GM12873 (cell line): ENCODE data around the gene CNTNAP2.

Source experiments
- TF ChIP-seq, protein P1 (sequence below): IDR thresholded peaks from 2 replicates; pipeline ENCODE4 v1.5.1; 2012; ENCODE audit warnings: low read depth, mild to moderate bottlenecking, moderate library complexity, low read length, control low read depth; ENCODE audit not compliant: insufficient read depth; ENCODE audit errors: missing control alignments

Gene CNTNAP2

DNA sequence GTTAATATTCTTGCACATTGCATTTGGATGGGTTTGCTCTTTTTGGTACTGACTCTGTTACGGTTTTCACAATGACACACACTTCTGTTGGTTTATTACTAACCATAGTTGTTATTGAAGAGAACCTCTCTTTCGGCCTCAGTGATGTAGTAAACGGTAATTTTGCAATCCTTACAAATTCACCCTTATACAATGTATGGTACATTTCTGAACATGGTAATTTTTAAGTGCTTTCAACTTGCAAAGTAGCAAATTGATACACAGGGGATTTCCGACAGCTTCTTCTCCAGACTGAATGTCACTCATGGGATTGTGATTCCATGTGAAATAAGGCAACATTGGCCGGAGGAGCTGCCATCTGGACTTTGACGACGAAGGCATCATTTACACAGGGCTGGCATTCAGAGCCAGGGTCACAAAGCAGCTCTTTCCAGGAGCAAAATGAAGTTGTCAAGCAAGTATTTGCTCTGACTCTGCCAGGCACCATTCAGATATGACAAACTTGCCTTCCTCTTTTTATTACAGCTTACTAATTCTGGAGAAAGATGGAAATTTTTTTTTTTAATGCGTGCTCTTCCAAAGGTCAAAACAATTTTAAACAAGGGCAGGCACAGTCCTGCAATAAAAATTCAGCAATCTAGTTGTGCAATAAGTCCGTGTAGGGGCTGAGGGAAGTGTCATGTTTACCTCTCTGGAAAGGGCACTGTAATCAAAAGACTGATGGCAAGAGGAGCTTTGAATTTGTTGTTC lies 1762.5 kb downstream of the CNTNAP2 start:
- TF ChIP-seq, protein P1, sequence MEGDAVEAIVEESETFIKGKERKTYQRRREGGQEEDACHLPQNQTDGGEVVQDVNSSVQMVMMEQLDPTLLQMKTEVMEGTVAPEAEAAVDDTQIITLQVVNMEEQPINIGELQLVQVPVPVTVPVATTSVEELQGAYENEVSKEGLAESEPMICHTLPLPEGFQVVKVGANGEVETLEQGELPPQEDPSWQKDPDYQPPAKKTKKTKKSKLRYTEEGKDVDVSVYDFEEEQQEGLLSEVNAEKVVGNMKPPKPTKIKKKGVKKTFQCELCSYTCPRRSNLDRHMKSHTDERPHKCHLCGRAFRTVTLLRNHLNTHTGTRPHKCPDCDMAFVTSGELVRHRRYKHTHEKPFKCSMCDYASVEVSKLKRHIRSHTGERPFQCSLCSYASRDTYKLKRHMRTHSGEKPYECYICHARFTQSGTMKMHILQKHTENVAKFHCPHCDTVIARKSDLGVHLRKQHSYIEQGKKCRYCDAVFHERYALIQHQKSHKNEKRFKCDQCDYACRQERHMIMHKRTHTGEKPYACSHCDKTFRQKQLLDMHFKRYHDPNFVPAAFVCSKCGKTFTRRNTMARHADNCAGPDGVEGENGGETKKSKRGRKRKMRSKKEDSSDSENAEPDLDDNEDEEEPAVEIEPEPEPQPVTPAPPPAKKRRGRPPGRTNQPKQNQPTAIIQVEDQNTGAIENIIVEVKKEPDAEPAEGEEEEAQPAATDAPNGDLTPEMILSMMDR, result no peak

DNA sequence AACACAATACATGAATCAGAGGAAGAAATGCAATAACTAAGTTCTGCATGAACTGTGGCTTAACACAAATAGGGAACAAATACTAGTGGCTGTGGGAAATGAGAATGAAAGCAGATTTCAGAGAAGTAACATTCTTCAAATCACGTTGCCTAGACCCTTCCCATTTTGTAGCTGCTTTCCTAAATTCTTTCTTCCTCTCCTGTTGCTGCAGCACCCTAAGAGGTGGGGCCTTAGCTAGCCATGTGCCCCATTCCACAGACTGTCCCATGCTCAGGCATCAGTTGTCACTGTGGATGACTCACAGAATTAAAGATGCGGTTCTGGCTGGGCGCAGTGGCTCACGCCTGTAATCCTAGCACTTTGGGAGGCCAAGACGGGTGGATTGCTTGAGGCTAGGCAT lies 1769.3 kb downstream of the CNTNAP2 start:
- TF ChIP-seq, protein P1, result no peak

DNA sequence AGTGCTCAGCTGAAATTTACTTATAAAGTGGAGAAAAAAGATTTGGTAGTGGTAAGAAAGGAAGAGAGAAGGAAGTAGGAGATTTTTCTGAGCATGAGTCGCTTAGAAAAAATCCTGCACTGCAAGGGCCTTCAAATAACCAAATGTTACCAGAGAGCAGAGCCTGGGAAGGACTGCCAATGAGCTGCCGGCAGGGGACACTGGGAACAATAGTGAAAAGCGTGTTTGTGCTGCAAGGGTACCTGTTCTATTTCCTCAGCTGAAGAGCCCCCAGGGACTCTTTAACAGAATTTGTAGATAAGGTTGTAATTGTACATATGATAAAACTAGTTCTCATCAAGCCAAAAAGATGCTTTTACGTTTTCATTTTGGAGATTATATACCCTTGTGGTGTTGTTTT lies 1777.7 kb downstream of the CNTNAP2 start:
- TF ChIP-seq, protein P1, result no peak

DNA sequence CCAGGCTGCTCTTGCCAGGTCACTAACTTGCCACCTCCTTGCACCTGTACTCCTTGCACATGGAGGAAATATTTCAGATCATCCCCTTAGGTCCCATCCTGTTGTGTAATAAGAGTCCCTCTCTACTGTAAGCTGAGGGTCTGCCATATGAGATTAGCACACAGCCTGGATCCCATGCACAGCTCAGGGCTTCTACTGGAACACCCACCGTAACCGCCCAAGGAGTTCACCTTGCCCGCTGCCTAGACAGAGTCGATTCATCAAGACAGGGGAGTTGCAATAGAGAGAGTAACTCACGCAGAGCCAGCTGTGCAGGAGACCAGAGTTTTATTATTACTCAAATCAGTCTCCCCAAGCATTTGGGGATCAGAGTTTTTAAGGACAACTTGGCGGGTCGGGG lies 1779.5 kb downstream of the CNTNAP2 start:
- TF ChIP-seq, protein P1, result no peak

DNA sequence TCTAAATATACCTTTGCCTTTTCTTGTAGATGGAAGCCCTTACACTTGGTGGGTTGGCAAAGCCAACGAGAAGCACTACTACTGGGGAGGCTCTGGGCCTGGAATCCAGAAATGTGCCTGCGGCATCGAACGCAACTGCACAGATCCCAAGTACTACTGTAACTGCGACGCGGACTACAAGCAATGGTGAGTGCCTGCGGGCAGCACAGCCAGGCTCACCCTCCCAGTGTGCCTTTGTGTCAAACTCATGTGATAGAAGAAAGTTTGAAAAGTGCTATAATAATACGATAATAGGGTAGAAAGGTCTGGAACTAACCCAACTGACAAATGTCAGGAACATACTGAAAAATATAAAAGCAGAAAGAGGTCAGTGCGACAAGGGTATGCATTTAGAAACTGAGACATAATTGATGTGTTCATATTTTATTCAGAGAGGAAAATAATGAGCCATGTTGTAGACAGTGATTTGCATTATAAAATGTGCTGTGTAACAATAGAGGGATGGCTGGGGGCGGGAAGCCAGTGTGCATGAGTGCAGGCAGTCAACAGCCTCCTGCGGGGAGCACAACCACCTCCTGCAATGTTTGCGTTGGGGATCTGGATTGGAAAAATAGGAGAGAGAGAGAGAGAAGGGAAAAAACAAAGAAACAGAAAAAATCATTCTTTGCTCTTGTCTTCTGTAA lies 1787.1 kb downstream of the CNTNAP2 start:
- TF ChIP-seq, protein P1, result no peak

DNA sequence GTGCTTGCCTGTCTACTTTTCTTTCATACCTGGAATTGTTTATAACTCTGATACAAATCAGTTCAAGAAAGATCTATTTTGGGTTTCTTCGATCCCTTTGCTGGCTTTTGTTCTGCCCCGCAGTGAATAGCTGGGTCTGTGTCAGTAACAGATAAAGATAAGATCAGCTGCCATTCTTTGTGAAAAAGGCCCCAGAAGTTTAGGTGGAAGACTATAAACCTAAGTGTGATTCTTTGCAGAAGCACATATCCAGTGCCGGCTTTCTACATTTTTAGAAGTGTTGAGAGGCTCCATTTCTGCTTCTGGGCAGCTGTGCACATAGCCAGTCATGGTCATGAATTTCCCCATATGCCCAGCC lies 1787.6 kb downstream of the CNTNAP2 start:
- TF ChIP-seq, protein P1, result no peak

DNA sequence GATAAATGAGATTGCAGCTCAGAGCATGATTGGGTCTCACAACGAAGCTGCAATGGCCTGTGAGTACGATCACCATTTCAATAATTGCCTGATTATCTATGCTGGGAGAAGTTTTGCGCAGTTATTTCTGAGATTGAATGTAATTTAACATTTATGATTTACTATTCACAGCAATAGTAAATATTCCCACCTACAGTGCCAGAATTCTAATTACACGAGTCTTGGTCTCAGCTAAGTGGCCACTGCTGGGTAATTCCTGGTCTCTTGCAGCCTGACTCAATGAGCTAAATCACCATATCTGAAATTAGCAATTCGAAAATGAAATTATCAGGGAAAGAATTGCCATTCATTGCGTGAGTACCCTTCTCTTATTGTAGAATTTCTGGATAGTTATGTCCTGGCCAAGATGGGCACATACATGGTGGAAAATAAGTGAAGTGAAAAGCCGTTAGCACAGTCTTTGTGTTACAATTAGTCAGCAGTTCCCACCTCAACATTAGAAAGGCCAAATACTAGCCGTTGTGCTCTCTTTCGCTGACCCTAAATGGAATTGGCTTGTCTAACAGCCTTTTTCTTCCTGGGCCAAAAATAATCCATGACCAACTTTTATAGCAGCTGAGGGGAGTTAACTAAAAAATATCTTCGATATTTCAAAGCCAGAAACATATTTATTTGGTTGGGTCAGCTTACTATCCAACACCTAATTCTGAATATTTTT lies 1793.0 kb downstream of the CNTNAP2 start:
- TF ChIP-seq, protein P1, result no peak
